Colonic mucosa (tissue), 4 donors: Measurements from ENCODE around the gene MEGF6. TPM values are rescaled to one million over a fixed set of nuclear protein-coding genes. Genes with fewer than 3 reads are reported as not detected.

Source experiments
- DNase-seq: peaks from one replicate; pipeline ENCODE4 v3.0.0-alpha.2; 2020
- H3K27ac ChIP-seq: fragments of 200-600 bp; one replicate; pipeline ENCODE4 v1.8.0; 2021
- H3K27me3 ChIP-seq: fragments of 200-600 bp; one replicate; pipeline ENCODE4 v1.8.0; 2021
- H3K36me3 ChIP-seq: fragments of 200-600 bp; one replicate; pipeline ENCODE4 v1.8.0; 2021
- H3K4me1 ChIP-seq: fragments of 200-600 bp; one replicate; pipeline ENCODE4 v1.8.0; 2021; ENCODE audit warnings: mild to moderate bottlenecking
- H3K4me3 ChIP-seq: fragments of 200-600 bp; one replicate; pipeline ENCODE4 v1.8.0; 2021
- H3K9ac ChIP-seq, 2 donors: one replicate each; pipeline ENCODE4 v1.7.0; 2013; ENCODE audit warnings: control low read depth in 2 of 2, low read depth in 2 of 2, low read length in 2 of 2
- H3K9me3 ChIP-seq: fragments of 200-600 bp; one replicate; pipeline ENCODE4 v1.8.0; 2021
- intact Hi-C: fragments of 100-400 bp; cut with DNase I; formaldehyde crosslinking; loops from one replicate; pipeline ENCODE4 v1.14.1; 2022
- total RNA-seq, 2 donors: library from RNA; stranded (reverse); fragmentation: NEBNext Ultra II Directional in 1 of 2; extraction: Animal tissue kit (Norgen Biotek cat#: 25700) in 1 of 2; gene quantifications; one replicate each; pipeline ENCODE4 v1.2.1, GENCODE V29; 2021
- TF ChIP-seq, protein P1 (sequence below): fragments of 200-600 bp; IDR thresholded peaks from one replicate; pipeline ENCODE4 v1.8.0; 2022; ENCODE audit warnings: antibody characterized with exemption, mild to moderate bottlenecking
- donor health status: healthy.
- donor health status: DM: no; HTN: no; CAD: no.
- donor health status: DM: no; HTN: no; CAD: no.

MEGF6 gene
- total RNA-seq, 2 donors from 2014 or later: 5.2 to 6.4 TPM

DNA sequence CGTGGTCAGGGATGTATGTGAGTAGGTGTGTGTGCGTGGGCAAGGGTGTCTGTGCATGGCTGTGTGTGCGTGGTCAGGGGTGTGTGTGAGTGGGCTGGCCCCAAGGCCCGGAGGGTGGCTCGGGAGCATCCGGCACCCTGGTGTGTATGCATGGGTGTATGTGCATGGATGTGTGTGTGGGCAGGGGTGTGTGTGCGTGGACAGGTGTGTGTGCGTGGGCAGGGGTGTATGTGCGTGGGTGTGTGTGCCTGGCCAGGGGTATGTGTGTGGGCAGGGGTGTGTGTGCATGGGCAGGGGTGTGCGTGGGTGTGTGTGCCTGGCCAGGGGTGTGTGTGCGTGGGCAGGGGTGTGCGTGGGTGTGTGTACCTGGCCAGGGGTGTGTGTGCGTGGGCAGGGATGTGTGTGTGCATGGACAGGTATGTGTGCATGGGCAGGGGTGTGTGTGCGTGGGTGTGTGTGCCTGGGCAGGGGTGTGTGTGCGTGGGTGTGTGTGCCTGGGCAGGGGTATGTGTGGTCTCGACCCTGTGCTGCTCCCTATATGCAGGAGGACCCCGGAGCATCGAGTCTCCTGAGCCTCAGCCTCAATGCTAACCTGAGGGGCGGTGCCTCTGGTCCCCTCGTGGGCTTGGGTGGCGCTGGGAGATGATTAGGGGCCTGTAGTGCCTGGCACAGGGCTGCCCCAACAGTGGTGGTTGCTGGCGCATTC lies 140.5 kb downstream of the MEGF6 start:
- H3K9ac ChIP-seq: no peak overlapping the region
- intact Hi-C loops: no loop called here
- no peaks in the 10 kb centered on the region for H3K36me3 ChIP-seq
- TF ChIP-seq, protein P1, sequence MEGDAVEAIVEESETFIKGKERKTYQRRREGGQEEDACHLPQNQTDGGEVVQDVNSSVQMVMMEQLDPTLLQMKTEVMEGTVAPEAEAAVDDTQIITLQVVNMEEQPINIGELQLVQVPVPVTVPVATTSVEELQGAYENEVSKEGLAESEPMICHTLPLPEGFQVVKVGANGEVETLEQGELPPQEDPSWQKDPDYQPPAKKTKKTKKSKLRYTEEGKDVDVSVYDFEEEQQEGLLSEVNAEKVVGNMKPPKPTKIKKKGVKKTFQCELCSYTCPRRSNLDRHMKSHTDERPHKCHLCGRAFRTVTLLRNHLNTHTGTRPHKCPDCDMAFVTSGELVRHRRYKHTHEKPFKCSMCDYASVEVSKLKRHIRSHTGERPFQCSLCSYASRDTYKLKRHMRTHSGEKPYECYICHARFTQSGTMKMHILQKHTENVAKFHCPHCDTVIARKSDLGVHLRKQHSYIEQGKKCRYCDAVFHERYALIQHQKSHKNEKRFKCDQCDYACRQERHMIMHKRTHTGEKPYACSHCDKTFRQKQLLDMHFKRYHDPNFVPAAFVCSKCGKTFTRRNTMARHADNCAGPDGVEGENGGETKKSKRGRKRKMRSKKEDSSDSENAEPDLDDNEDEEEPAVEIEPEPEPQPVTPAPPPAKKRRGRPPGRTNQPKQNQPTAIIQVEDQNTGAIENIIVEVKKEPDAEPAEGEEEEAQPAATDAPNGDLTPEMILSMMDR: no peak
- H3K9me3 ChIP-seq: no peaks in the 10 kb centered on the region
- no peaks in the 10 kb centered on the region for H3K4me1 ChIP-seq
- no peak overlapping the region for H3K27ac ChIP-seq
- DNase-seq: no peak
- no peaks in the 10 kb centered on the region for H3K27me3 ChIP-seq
- no peak overlapping the region for H3K4me3 ChIP-seq

DNA sequence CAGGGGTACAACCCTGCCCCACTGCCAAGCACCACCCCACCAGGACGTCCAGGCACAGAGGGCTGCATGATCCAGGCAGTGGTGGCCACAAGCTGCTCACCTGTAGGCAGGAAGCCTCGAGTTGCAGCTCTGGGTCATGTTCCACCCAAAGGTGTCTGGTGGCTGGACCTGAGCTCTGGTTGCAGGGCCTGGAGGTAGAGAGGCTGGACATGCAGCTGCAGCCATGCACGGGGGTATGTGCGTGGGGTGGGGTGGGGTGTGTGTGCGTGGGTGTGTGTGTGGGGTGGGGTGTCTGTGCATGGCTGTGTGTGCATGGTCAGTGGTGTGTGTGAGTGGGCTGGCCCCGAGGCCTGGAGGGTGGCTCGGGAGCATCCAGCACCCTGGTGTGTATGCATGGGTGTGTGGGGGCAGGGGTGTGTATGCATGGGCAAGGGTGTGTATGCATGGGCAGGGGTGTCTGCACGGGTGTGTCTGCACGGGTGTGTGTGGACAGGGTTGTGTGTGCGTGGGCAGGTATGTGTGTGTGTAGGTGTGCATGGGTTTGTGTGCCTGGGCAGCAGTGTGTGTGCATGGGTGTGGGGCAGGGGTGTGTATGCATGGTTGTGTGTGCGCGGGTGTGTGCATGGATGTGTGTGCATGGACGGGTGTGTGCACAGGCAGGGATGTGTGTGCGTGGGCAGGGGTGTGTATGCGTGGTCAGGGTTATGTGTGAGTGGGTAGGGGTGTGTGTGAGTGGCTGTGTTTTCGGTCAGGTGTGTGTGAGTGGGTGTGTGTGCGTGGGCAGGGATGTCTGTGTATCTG lies 141.3 kb downstream of the MEGF6 start:
- Histone ChIP-seq H3K4me3 (no peak overlapping the region), H3K27me3 (no peaks in the 10 kb centered on the region)
- intact Hi-C loops: no loop called here

DNA sequence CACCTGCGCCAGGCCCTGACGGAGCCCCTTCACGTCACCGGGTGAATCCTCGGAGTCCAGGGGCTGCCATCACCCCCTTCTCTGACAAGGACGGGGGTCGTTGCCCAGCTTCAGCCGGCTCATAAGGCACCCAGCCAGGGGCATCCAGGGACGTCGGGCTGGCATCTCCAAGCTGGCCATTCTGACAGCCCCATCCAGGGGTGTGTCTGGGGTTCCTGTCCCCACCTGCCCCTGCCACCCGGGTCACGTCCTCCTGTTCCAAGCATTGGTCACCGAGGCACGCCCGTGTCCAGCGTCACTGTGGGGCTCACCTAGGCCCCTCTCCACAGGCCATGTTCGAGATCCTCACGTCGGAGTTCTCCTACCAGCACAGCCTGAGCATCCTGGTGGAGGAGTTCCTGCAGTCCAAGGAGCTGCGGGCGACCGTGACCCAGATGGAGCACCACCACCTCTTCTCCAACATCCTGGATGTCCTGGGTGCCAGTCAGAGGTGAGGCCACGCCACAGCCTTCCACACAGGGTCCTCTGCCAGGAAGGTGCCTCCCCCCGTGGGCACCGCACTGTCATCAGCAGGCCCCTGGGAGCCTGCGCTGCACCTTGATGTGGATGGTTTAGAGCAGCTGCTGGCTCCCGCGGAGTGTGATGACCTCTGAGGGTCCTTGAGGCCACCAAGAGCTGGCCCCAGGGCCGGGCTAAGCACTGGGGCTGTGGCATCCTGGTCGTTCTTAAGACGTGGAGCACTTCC lies 142.0 kb downstream of the MEGF6 start:
- Histone ChIP-seq H3K9ac (no peak overlapping the region), H3K36me3 (no peaks in the 10 kb centered on the region), H3K4me1 (no peaks in the 10 kb centered on the region), H3K9me3 (no peaks in the 10 kb centered on the region), H3K27me3 (no peaks in the 10 kb centered on the region), H3K27ac (no peak overlapping the region), H3K4me3 (no peak overlapping the region)
- TF ChIP-seq, protein P1: no peak
- intact Hi-C loops: no loop called here
- DNase-seq: no peak

More for the DNA sequence above, 141.3 kb downstream of the MEGF6 start:
- H3K36me3 ChIP-seq: no peaks in the 10 kb centered on the region
- no peaks in the 10 kb centered on the region for H3K4me1 ChIP-seq
- no peaks in the 10 kb centered on the region for H3K9me3 ChIP-seq
- H3K27ac ChIP-seq: no peak overlapping the region
- DNase-seq: no peak
- H3K9ac ChIP-seq: no peak overlapping the region
- TF ChIP-seq, protein P1: no peak

DNA sequence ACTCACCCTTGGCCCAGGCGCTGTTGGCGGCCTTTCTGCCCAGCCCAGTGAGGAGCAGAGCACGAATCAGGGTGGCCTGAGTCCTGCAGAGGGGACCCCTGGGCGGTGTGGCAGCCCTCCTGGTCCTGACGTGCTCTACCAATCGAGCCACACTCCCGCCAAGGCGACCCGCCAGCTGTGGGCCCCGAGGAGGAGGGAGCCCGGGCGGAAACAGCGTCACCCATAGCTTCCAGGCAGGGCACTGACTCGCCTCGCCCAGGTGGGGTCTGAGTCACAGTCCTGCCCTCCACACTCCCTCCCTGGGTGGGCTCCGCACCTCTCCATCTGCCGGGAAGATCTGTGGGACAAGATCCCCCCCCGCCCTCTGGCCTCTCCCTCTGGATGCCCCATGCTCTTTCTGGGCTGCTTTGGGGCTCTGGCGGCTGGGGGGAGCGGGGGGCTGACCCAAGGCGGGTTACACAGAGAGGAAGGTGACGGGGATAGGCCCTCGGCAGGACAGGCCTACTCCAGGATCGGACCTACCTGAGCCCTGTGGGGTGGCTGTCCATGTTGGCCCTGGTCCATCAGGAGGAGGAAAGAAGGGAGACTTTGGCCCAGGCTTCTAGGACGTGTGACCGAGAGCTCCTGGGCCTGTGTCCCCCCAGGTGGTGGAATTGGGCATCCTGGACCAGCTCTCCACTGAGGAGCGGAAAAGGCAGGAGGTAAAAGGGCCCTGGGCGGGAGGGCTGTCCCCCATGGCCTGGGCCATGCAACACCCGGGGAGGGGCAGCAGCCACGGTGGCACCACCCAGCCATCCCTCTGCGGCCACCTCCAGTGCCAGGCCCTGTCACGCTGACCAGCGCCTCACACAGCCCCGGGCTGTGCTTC lies 142.8 kb downstream of the MEGF6 start:
- no peaks in the 10 kb centered on the region for H3K9me3 ChIP-seq
- TF ChIP-seq, protein P1: no peak
- H3K4me3 ChIP-seq: no peak overlapping the region
- no peaks in the 10 kb centered on the region for H3K36me3 ChIP-seq
- no peaks in the 10 kb centered on the region for H3K27me3 ChIP-seq
- no peaks in the 10 kb centered on the region for H3K4me1 ChIP-seq
- no peak overlapping the region for H3K27ac ChIP-seq
- DNase-seq: no peak
- intact Hi-C loops: no loop called here
- no peak overlapping the region for H3K9ac ChIP-seq
